ENCODE data around the gene MLLT10.

- no peak for TF ChIP-seq CTCF (IDR thresholded peaks at IDR 0.05; ENCODE audit: control extremely low read depth in 1 of 3, insufficient read depth in 1 of 3, low read depth in 1 of 3, low read length in 3 of 3)
- no peak for TF ChIP-seq EP300 (IDR thresholded peaks at IDR 0.05; ENCODE audit: borderline replicate concordance in 1 of 2, low read depth in 2 of 2, low read length in 2 of 2)
- no peak for TF ChIP-seq POLR2A (IDR thresholded peaks at IDR 0.05; ENCODE audit: control extremely low read depth in 1 of 2, low read depth in 2 of 2, low read length in 2 of 2)
- TF ChIP-seq E2F6 (IDR thresholded peaks at IDR 0.05) = no peak
- TF ChIP-seq RAD21 (IDR thresholded peaks at IDR 0.05 in 1 of 2, conservative IDR thresholded peaks at IDR 0.05 in 1 of 2; ENCODE audit: low read depth in 2 of 2, low read length in 2 of 2) = no peak
- no peak for TF ChIP-seq TCF12 (IDR thresholded peaks at IDR 0.05; ENCODE audit: low read depth, low read length)
- no peak for TF ChIP-seq EZH2 (IDR thresholded peaks at IDR 0.05; ENCODE audit: low read depth, low read length, severe bottlenecking)
- TF ChIP-seq ZNF274 (IDR thresholded peaks at IDR 0.05; ENCODE audit: borderline replicate concordance, extremely low read depth, low read length) = no peak
- TF ChIP-seq SIRT6 (IDR thresholded peaks at IDR 0.05; ENCODE audit: low read length) = no peak
- TF ChIP-seq CHD7 (IDR thresholded peaks at IDR 0.05; ENCODE audit: insufficient replicate concordance, low read length) = no peak
- no peak for TF ChIP-seq USF2 (IDR thresholded peaks at IDR 0.05; ENCODE audit: low read length)
- no peak for TF ChIP-seq NRF1 (IDR thresholded peaks at IDR 0.05; ENCODE audit: low read depth, low read length)
Observed at GRCh38 chr10:21649454-21649872, 115.4 kb downstream of the MLLT10 start.
